Testis (tissue), 3 donors: Measurements from ENCODE around the gene RRM2. TPM values are rescaled to one million over a fixed set of nuclear protein-coding genes. Genes with fewer than 3 reads are reported as not detected.

Experiments used
- DNase-seq: peaks from one replicate; pipeline ENCODE4 v3.0.0-alpha.2; 2019
- H3K27ac ChIP-seq, 2 donors: fragments of 200-600 bp; sonication (generic); one replicate each; pipeline ENCODE4 v1.5.1; 2019
- H3K27me3 ChIP-seq: fragments of 200-600 bp; sonication (generic); one replicate; pipeline ENCODE4 v1.5.1; 2019
- H3K36me3 ChIP-seq: fragments of 200-600 bp; sonication (generic); one replicate; pipeline ENCODE4 v1.5.1; 2017; ENCODE audit warnings: low read depth; ENCODE audit errors: missing control alignments
- H3K4me1 ChIP-seq: fragments of 200-600 bp; sonication (generic); one replicate; pipeline ENCODE4 v1.5.1; 2019
- H3K4me3 ChIP-seq, 2 donors: fragments of 200-600 bp; sonication (generic); one replicate each; pipeline ENCODE4 v1.5.1; 2017 to 2019
- H3K9me3 ChIP-seq: fragments of 200-600 bp; sonication (generic); one replicate; pipeline ENCODE4 v1.5.1; 2017
- CTCF ChIP-seq, 3 experiments: fragments of 450-650 bp in 2 of 3; fragments of 200-600 bp in 1 of 3; sonication (generic) in 1 of 3; IDR thresholded peaks; one replicate each; pipeline ENCODE4 v1.5.1; 2016 to 2019; ENCODE audit warnings: antibody characterized with exemption in 3 of 3, mild to moderate bottlenecking in 2 of 3, moderate library complexity in 1 of 3
- POLR2A ChIP-seq: fragments of 450-650 bp; IDR thresholded peaks from one replicate; pipeline ENCODE4 v1.6.1; 2017; ENCODE audit warnings: antibody characterized with exemption, mild to moderate bottlenecking, moderate library complexity
- WGBS, 2 donors: methylation state at CpG; one replicate each; pipeline ENCODE4 v1.1.5; 2018; 5-methylcytosine and 5-hydroxymethylcytosine counted together
- intact Hi-C: fragments of 100-400 bp; cut with DNase I; formaldehyde crosslinking; loops from one replicate; pipeline ENCODE4 v1.15.1; 2023; ENCODE audit warnings: low total_unique reads
- polyA plus RNA-seq: library from polyadenylated mRNA; stranded (reverse); fragments of 350-450 nt; fragmentation: Illumina TruSeq; extraction: RNeasy Lipid Tissue Mini Kit (QIAGEN cat#74804); gene quantifications from one replicate; pipeline ENCODE4 v1.2.3, GENCODE V29; 2014; ENCODE audit warnings: low read depth, low replicate concordance; ENCODE audit not compliant: insufficient read depth
- total RNA-seq, 2 donors: library from RNA; depleted of rRNA; stranded (reverse); fragments of >200 nt; gene quantifications; one replicate each; pipeline ENCODE4 v1.2.3, GENCODE V29; 2016

Gene RRM2
- total and polyA plus RNA-seq, 3 donors from 2014 or later, result 7.2 to 18.1 (median 14.9) TPM

- no peak for TF ChIP-seq POLR2A
- no peak for TF ChIP-seq CTCF (IDR thresholded peaks at IDR 0.05)
- 76 to 90% methylated on average over 5 to 6 of the region's 6 CpGs for WGBS, 2 donors
- no peaks in the 10 kb centered on the region for H3K4me1 ChIP-seq
These were observed 10.6 kb downstream of the RRM2 start for GRCh38 chr2:10132996-10133647.

GRCh38 chr2:10135296-10136089 lies 13.0 kb downstream of the RRM2 start:
- Histone ChIP-seq H3K4me3 (no peak overlapping the region), H3K9me3 (no peaks in the 10 kb centered on the region), H3K4me1 (no peaks in the 10 kb centered on the region), H3K27me3 (no peaks in the 10 kb centered on the region), H3K36me3 (no peaks in the 10 kb centered on the region), H3K27ac (no peak overlapping the region)
- WGBS, 2 donors, result 86 to 90% methylated on average over 9 of the region's 9 CpGs
- DNase-seq, result no peak
- intact Hi-C loops, result no loop called here
- TF ChIP-seq POLR2A (no peak), CTCF (IDR thresholded peaks at IDR 0.05) (no peak)

More at GRCh38 chr2:10132996-10133647, 10.6 kb downstream of the RRM2 start:
- H3K36me3 ChIP-seq, result no peaks in the 10 kb centered on the region
- H3K9me3 ChIP-seq, result no peaks in the 10 kb centered on the region
- H3K4me3 ChIP-seq, result no peak overlapping the region
- no peaks in the 10 kb centered on the region for H3K27me3 ChIP-seq
- no peak for DNase-seq
- intact Hi-C loops, result no loop called here
- H3K27ac ChIP-seq, result no peak overlapping the region

- intact Hi-C loops, result no loop called here
These were observed 13.8 kb downstream of the RRM2 start for GRCh38 chr2:10136101-10136934.

More at GRCh38 chr2:10136101-10136934, 13.8 kb downstream of the RRM2 start:
- no peak for TF ChIP-seq CTCF (IDR thresholded peaks at IDR 0.05)
- DNase-seq, result no peak
- whole genome bisulfite sequencing, 2 donors, result 85 to 91% methylated on average over 7 of the region's 7 CpGs
- Histone ChIP-seq H3K9me3 (no peaks in the 10 kb centered on the region), H3K36me3 (no peaks in the 10 kb centered on the region), H3K27me3 (no peaks in the 10 kb centered on the region), H3K4me3 (no peak overlapping the region), H3K27ac (no peak overlapping the region), H3K4me1 (no peaks in the 10 kb centered on the region)
